NK-92 treated with Interleukin-12 subunit alpha and Interleukin-12 subunit beta, amount 100 ng/mL, for 24 hours (cell line): ENCODE data around the gene GRIA1.

Experiments
- DNase-seq: peaks from one replicate; lab custom pipeline; 2025; lab: John Stamatoyannopoulos, UW

GRIA1 gene

GRCh38 chr5:153659039-153659736, 168.7 kb downstream of the GRIA1 start:
- DNase-seq, result no peak

GRCh38 chr5:153660919-153661318, 170.4 kb downstream of the GRIA1 start:
- no peak for DNase-seq

GRCh38 chr5:153661897-153662296, 171.4 kb downstream of the GRIA1 start:
- no peak for DNase-seq

- DNase-seq, result no peak
Observed at GRCh38 chr5:153670101-153670500, 179.6 kb downstream of the GRIA1 start.

GRCh38 chr5:153671653-153672346, 181.3 kb downstream of the GRIA1 start:
- DNase-seq, result no peak

GRCh38 chr5:153672347-153673090, 182.0 kb downstream of the GRIA1 start:
- DNase-seq, result no peak

GRCh38 chr5:153674356-153674755, 183.9 kb downstream of the GRIA1 start:
- no peak for DNase-seq

GRCh38 chr5:153676406-153676805, 185.9 kb downstream of the GRIA1 start:
- DNase-seq, result no peak

GRCh38 chr5:153676821-153677220, 186.4 kb downstream of the GRIA1 start:
- no peak for DNase-seq

- no peak for DNase-seq
Observed at GRCh38 chr5:153678617-153679329, 188.3 kb downstream of the GRIA1 start.

- no peak for DNase-seq
Observed at GRCh38 chr5:153690236-153690635, 199.8 kb downstream of the GRIA1 start.

GRCh38 chr5:153696256-153696655, 205.8 kb downstream of the GRIA1 start:
- DNase-seq, result no peak

- DNase-seq, result no peak
Observed at GRCh38 chr5:153699035-153699434, 208.6 kb downstream of the GRIA1 start.

GRCh38 chr5:153700940-153701339, 210.5 kb downstream of the GRIA1 start:
- no peak for DNase-seq

GRCh38 chr5:153702265-153702664, 211.8 kb downstream of the GRIA1 start:
- no peak for DNase-seq

GRCh38 chr5:153704110-153704509, 213.6 kb downstream of the GRIA1 start:
- DNase-seq, result no peak

- DNase-seq, result no peak
Observed at GRCh38 chr5:153707626-153708025, 217.2 kb downstream of the GRIA1 start.

- no peak for DNase-seq
Observed at GRCh38 chr5:153711755-153712154, 221.3 kb downstream of the GRIA1 start.

GRCh38 chr5:153712946-153713345, 222.5 kb downstream of the GRIA1 start:
- no peak for DNase-seq

- no peak for DNase-seq
Observed at GRCh38 chr5:153713943-153714342, 223.5 kb downstream of the GRIA1 start.

- no peak for DNase-seq
Observed at GRCh38 chr5:153714798-153715197, 224.3 kb downstream of the GRIA1 start.

- no peak for DNase-seq
Observed at GRCh38 chr5:153717287-153717686, 226.8 kb downstream of the GRIA1 start.
